HepG2 (cell line): ENCODE data around the gene MAB21L1. TPM values are rescaled to one million over a fixed set of nuclear protein-coding genes. Genes with fewer than 3 reads are reported as not detected.

Experiments used
- ATAC-seq: fragments of 200-7000 bp; cut with Tn5 transposase; 3 replicates; pipeline ENCODE4 v1.9.1; 2020; ENCODE audit warnings: mild to moderate bottlenecking, moderate library complexity
- BruUV-seq: library from RNA; stranded (reverse); fragments of 400-500 nt; replicated peaks from 2 replicates; lab custom pipeline; 2021; lab: Mats Ljungman, UMichigan
- CTCF ChIA-PET: fragments of 300-600 bp; formaldehyde crosslinking; extraction: SDS; loops from one replicate; lab custom pipeline; 2021; ENCODE audit warnings: low total read pairs, inconsistent platforms, low intra/inter-chr PET ratio; lab: Yijun Ruan, JAX
- POLR2A ChIA-PET: fragments of 350-600 bp; sonication (Branson Sonifier 250); formaldehyde crosslinking; loops from one replicate; lab custom pipeline; 2020; ENCODE audit warnings: antibody characterized with exemption, inconsistent platforms; lab: Yijun Ruan, JAX
- DNase-seq: peaks from one replicate; pipeline ENCODE4 v3.0.0-alpha.2; 2015; ENCODE audit warnings: low spot score
- FAIRE-seq: peaks from 3 replicates; lab custom pipeline; 2011; peaks lifted over from hg19 to GRCh38; lab: Jason Lieb, UNC
- H2AFZ ChIP-seq: one replicate; pipeline ENCODE4 v1.6.1; 2011; ENCODE audit warnings: low read length, inconsistent platforms
- H3K27ac ChIP-seq: fragments of 300-600 bp; 3 replicates; pipeline ENCODE4 v1.8.0; 2011; ENCODE audit warnings: mixed run types, mild to moderate bottlenecking, mixed read lengths, low read length, inconsistent platforms; ENCODE audit not compliant: insufficient read depth; ENCODE audit errors: extremely low read length
- H3K27me3 ChIP-seq, 2 experiments: fragments of 200-600 bp in 1 of 2; 2 replicates in 1 of 2; 3 replicates in 1 of 2; pipeline versions ENCODE4 v1.6.0 to v1.8.0; 2011; ENCODE audit warnings: low read length in 2 of 2, mild to moderate bottlenecking in 2 of 2, moderate library complexity in 2 of 2, inconsistent platforms in 1 of 2; ENCODE audit not compliant: insufficient read depth in 2 of 2, control insufficient read depth in 1 of 2
- H3K36me3 ChIP-seq, 2 experiments: fragments of 200-600 bp in 1 of 2; replicated peaks in 1 of 2; 2 replicates in 1 of 2; 3 replicates in 1 of 2; pipeline versions ENCODE4 v1.5.1 to v1.8.0; 2011; ENCODE audit warnings: low read length in 2 of 2, inconsistent platforms in 1 of 2; ENCODE audit not compliant: insufficient read depth in 2 of 2, control insufficient read depth in 1 of 2
- H3K4me1 ChIP-seq: 2 replicates; pipeline ENCODE4 v1.5.1; 2012; ENCODE audit warnings: low read length, inconsistent platforms; ENCODE audit not compliant: insufficient read depth
- H3K4me2 ChIP-seq: 2 replicates; pipeline ENCODE4 v1.6.0; 2011; ENCODE audit warnings: low read depth, low read length, inconsistent platforms
- H3K4me3 ChIP-seq, 3 experiments: fragments of 200-600 bp in 1 of 3; sonication (generic), shearing (Covaris generic) in 1 of 3; replicated peaks in 1 of 3; 2 replicates each; pipeline ENCODE4 v1.5.1; 2011 to 2016; ENCODE audit warnings: low read length in 3 of 3, inconsistent platforms in 2 of 3, low read depth in 2 of 3, mild to moderate bottlenecking in 2 of 3, control low read depth in 1 of 3, mixed read lengths in 1 of 3; ENCODE audit not compliant: insufficient read depth in 1 of 3
- H3K79me2 ChIP-seq: one replicate; pipeline ENCODE4 v1.6.1; 2011; ENCODE audit warnings: low read length, inconsistent platforms; ENCODE audit not compliant: insufficient read depth
- H3K9ac ChIP-seq: 2 replicates; pipeline ENCODE4 v1.6.0; 2011; ENCODE audit warnings: mild to moderate bottlenecking, low read depth, low read length, inconsistent platforms; ENCODE audit not compliant: insufficient read depth
- H3K9me3 ChIP-seq: 2 replicates; pipeline ENCODE4 v1.5.1; 2012; ENCODE audit warnings: mild to moderate bottlenecking, low read length
- H4K20me1 ChIP-seq: 2 replicates; pipeline ENCODE4 v1.6.0; 2011; ENCODE audit warnings: inconsistent platforms, mild to moderate bottlenecking, low read length, moderate library complexity; ENCODE audit not compliant: insufficient read depth
- CREB3 ChIP-seq: sonication (generic); formaldehyde crosslinking; IDR thresholded peaks from 2 replicates; pipeline ENCODE4 v1.5.0; 2020; ENCODE audit warnings: missing genetic modification reagents
- FOXA3 ChIP-seq: IDR thresholded peaks from 2 replicates; pipeline ENCODE4 v1.6.1; 2016; ENCODE audit warnings: missing genetic modification reagents, missing compliant biosample characterization
- FOXM1 ChIP-seq: sonication (generic); formaldehyde crosslinking; IDR thresholded peaks from 2 replicates; pipeline ENCODE4 v1.5.0; 2020; ENCODE audit warnings: missing genetic modification reagents
- GPBP1L1 ChIP-seq: sonication (generic); formaldehyde crosslinking; IDR thresholded peaks from 2 replicates; pipeline ENCODE4 v1.5.0; 2020; ENCODE audit warnings: mild to moderate bottlenecking, missing genetic modification reagents
- NCOA5 ChIP-seq: sonication (generic); formaldehyde crosslinking; IDR thresholded peaks from 2 replicates; pipeline ENCODE4 v1.4.0; 2020; ENCODE audit warnings: missing genetic modification reagents
- PAWR ChIP-seq: sonication (generic); formaldehyde crosslinking; IDR thresholded peaks from 2 replicates; pipeline ENCODE4 v1.4.0; 2020; ENCODE audit warnings: missing genetic modification reagents, mild to moderate bottlenecking, borderline replicate concordance
- POGZ ChIP-seq: sonication (generic); formaldehyde crosslinking; IDR thresholded peaks from 2 replicates; pipeline ENCODE4 v1.4.0; 2020; ENCODE audit warnings: mild to moderate bottlenecking, missing genetic modification reagents
- SP5 ChIP-seq: IDR thresholded peaks from 2 replicates; pipeline ENCODE4 v1.6.1; 2016; ENCODE audit warnings: low read depth, borderline replicate concordance
- ZBTB21 ChIP-seq: sonication (generic); formaldehyde crosslinking; IDR thresholded peaks from 2 replicates; pipeline ENCODE4 v1.4.0; 2020; ENCODE audit warnings: missing genetic modification reagents
- ZBTB3 ChIP-seq: sonication (generic); formaldehyde crosslinking; IDR thresholded peaks from 2 replicates; pipeline ENCODE4 v1.4.0; 2020; ENCODE audit warnings: low read depth, mild to moderate bottlenecking, moderate library complexity, missing genetic modification reagents, borderline replicate concordance
- ZFP91 ChIP-seq: sonication (generic); formaldehyde crosslinking; IDR thresholded peaks from 2 replicates; pipeline ENCODE4 v1.9.0; 2022; ENCODE audit warnings: missing genetic modification reagents, mild to moderate bottlenecking, borderline replicate concordance
- ZIK1 ChIP-seq: sonication (generic); formaldehyde crosslinking; IDR thresholded peaks from 2 replicates; pipeline ENCODE4 v1.5.0; 2020; ENCODE audit warnings: mild to moderate bottlenecking, low read depth, missing genetic modification reagents, borderline replicate concordance
- ZNF124 ChIP-seq: sonication (generic); formaldehyde crosslinking; IDR thresholded peaks from 2 replicates; pipeline ENCODE4 v1.4.0; 2020; ENCODE audit warnings: missing genetic modification reagents
- ZNF143 ChIP-seq: sonication (generic); formaldehyde crosslinking; IDR thresholded peaks from 2 replicates; pipeline ENCODE4 v1.4.0; 2020; ENCODE audit warnings: missing genetic modification reagents
- ZNF547 ChIP-seq: sonication (generic); formaldehyde crosslinking; IDR thresholded peaks from 2 replicates; pipeline ENCODE4 v1.5.1; 2020; ENCODE audit warnings: mild to moderate bottlenecking, missing genetic modification reagents
- WGBS: methylation state at CpG from one replicate; pipeline ENCODE4 v1.1.6; 2017; ENCODE audit warnings: low lambda C conversion rate; 5-methylcytosine and 5-hydroxymethylcytosine counted together
- in situ Hi-C: cut with HindIII; loops from 2 replicates; pipeline ENCODE4 v1.10.0; 2017; ENCODE audit warnings: low pct_unique_long_range_greater_than_20kb; ENCODE audit not compliant: extremely low pct_ligation_motif_present
- intact Hi-C: fragments of 100-400 bp; cut with micrococcal nuclease; formaldehyde crosslinking; loops from one replicate; pipeline ENCODE4 v1.10.0; 2022; ENCODE audit not compliant: unreplicated experiment
- polyA plus RNA-seq, 8 experiments: library from polyadenylated mRNA; depleted of rRNA in 3 of 8; stranded (reverse) in 7 of 8; unstranded in 1 of 8; fragments of >200 nt; fragmentation: Illumina TruSeq in 4 of 8; extraction: Trizol in 4 of 8; gene quantifications; 2 replicates each; pipeline versions ENCODE4 v1.2.1 to v1.2.3, GENCODE V29; 2011 to 2016; ENCODE audit warnings: low read depth in 4 of 8, missing spikeins in 1 of 8, mixed read lengths in 1 of 8; ENCODE audit not compliant: insufficient read depth in 1 of 8
- total RNA-seq, 5 experiments: library from RNA; depleted of rRNA; stranded (reverse); fragments of >200 nt; fragmentation: Illumina TruSeq; extraction: Trizol; gene quantifications; 2 replicates each; pipeline ENCODE4 v1.2.3, GENCODE V29; 2016; ENCODE audit warnings: low read depth in 1 of 5

The MAB21L1 gene
- total and polyA plus RNA-seq, 2 of the 13 experiments (the other 11 are each of a cell fraction or from before 2014, with no cell fraction given) = not detected

- Histone ChIP-seq H3K79me2 (no peaks in the 10 kb centered on the region), H3K4me2 (no peak overlapping the region), H3K27ac (no peak overlapping the region), H3K4me1 (no peaks in the 10 kb centered on the region)
- ATAC-seq = no peak
- BruUV-seq = no TSS peak
- in situ Hi-C loops = no loop called here
- no peak for DNase-seq
- TF ChIP-seq ZBTB3 (CRISPR knock-in tag) = no peak
- no peak for TF ChIP-seq NCOA5 (CRISPR knock-in tag)
- no peak for TF ChIP-seq SP5 (CRISPR knock-in tag)
- TF ChIP-seq POGZ (CRISPR knock-in tag) = no peak
- TF ChIP-seq FOXM1 (CRISPR knock-in tag) = no peak
- TF ChIP-seq CREB3 = no peak
- TF ChIP-seq FOXA3 (CRISPR knock-in tag) = no peak
- TF ChIP-seq GPBP1L1 = no peak
- no peak for TF ChIP-seq ZNF124 (CRISPR knock-in tag)
- no peak for TF ChIP-seq PAWR (CRISPR knock-in tag)
- no peak for TF ChIP-seq ZNF143 (CRISPR knock-in tag)
- TF ChIP-seq ZNF547 (CRISPR knock-in tag) = no peak
- TF ChIP-seq ZFP91 (CRISPR knock-in tag) = no peak
- no peak for TF ChIP-seq ZIK1 (CRISPR knock-in tag)
- TF ChIP-seq ZBTB21 = no peak
- TF ChIP-seq, all 625 proteins: peak for 0
- Histone ChIP-seq H3K9me3 (no peaks in the 10 kb centered on the region), H4K20me1 (no peaks in the 10 kb centered on the region), H3K27me3 (no peaks in the 10 kb centered on the region), H3K9ac (no peak overlapping the region), H2AFZ (no peak overlapping the region), H3K36me3 (no peaks in the 10 kb centered on the region), H3K4me3 (no peak overlapping the region)
- 49% methylated on average over 4 of the region's 4 CpGs for WGBS
- CTCF ChIA-PET = no interaction called here
- intact Hi-C loops = no loop called here
- FAIRE-seq = no peak
- POLR2A ChIA-PET = no interaction called here
Measured at GRCh38 chr13:35489050-35489449, 12.6 kb upstream of the MAB21L1 start.
